GM21737 (cell line): Measurements from ENCODE around the gene GFRAL.

Experiments used
- ATAC-seq: cut with Tn5 transposase; IDR thresholded peaks from one replicate; pipeline ENCODE4 v1.9.1; 2021; ENCODE audit warnings: mild to moderate bottlenecking, moderate library complexity; ENCODE audit not compliant: unreplicated experiment

The GFRAL gene

DNA sequence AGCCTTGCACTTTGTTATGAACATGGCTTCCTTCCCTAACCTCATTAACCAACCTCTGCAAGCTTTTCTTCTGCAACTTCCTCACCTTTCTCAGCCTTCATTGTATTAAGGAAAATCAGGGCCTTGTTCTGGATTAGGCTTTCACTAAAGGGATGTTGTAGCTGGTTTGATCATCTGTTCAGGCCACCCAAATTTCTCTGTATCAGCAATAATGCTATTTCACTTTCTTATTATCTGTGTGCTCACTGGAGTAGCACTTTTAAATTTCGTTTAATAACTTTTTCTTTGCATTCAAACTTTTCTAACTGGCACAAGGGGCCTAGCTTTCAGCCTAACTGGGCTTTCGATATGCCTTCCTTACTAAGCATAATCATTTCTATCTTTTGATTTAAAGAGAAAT lies 96.7 kb downstream of the GFRAL start:
- no peak for ATAC-seq

DNA sequence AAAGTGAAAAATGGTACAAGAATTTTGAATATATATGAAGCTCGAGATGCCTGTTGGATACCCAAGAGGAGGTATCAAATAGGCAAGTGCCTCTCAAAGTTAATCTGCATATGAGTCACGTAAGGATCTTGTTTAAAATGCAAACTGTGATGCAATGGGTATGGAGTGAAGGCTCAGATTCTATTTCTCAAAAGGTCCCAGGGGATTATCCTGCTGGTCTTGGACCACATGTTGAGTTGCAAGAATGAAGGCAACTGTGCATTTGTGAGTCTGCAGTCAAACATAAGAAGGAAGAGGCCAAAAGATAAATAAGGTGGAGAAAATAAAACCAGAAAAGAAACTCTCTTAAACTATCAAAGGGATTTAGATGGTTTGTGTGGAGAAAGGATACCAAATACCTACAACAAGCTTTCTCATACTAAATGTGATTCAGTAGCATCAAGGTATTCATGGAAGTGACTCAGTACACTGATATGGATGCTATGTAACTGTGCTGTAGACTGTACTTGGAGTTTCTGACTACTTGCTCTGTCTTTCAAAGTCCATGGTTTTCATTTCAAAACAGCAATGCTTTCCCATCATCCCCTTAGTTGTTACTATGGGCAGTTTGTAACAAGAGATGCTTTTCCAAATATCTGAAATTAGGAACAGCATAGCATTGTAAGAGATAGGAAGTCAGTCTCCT lies 106.3 kb downstream of the GFRAL start:
- no peak for ATAC-seq

- ATAC-seq: no peak
These were observed 109.9 kb downstream of the GFRAL start for GRCh38 chr6:55437141-55437540.

GRCh38 chr6:55438203-55438602 lies 110.9 kb downstream of the GFRAL start:
- no peak for ATAC-seq

DNA sequence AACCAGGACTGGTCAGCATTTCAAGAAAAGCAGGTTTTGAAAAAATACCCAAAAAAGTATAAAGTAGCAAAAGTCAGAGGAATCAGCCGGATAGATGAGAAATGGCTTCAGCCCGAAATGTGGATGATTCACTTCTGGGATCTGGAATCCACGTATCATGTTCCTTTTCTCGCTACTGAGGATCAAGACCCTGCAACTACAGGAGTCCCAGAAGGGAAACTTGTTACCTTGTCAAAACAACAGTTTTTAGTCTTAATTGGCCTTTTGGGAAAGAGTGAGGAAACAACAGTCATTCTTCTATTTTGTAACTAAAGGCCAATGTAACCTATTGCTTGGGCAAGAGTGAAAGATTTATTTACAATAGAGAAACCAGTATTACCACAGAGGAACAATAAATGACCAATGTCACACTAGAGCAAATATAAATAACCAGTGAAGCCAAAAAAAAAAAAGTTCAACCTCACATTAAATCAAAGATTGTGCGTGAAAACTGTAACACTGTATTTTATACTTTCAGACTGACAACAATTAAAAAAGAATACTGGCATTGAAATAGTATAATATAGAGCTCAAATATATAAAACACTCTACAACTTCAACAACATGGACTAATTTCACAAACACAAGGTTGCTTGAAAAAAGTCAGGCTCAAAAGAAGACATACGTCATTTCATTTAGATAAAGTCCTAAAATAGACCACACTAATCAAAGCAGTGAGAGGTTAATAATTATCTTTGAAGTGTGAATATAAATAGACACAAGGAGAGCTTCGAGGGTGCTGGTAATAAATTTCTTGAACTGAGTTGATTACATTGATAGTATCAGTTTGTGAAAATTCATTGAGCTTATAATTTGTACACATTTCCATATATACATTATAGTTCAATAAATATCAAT lies 116.2 kb downstream of the GFRAL start:
- ATAC-seq: no peak

DNA sequence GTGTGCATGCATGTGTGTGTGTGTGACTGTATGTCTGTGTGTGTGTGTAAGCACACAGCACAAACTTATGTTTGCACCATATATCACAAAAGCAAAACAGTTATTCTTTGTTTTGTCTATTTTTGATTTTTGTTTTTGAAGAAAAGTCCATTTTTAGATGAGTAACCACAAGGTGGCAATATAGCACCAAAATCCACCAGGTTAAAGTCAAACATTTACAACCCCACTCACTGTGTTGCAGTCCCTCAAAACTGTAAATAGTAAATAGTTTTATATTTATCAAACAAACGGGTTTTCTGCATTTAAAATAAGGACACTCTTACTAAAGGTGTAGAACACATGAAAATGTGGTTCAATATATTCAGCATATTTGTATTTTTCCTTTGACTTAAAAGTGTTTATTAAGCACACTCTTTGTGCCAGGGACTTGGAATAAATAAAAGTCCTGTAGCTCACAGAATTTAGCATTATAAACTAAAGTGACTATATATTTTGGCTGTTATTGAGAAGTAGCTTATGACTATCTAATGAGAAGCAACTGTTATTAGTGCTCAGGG lies 118.5 kb downstream of the GFRAL start:
- ATAC-seq: no peak

- ATAC-seq: no peak
These were observed 120.6 kb downstream of the GFRAL start for GRCh38 chr6:55447891-55448290.

GRCh38 chr6:55448451-55448850 lies 121.2 kb downstream of the GFRAL start:
- no peak for ATAC-seq

- ATAC-seq: no peak
These were observed 122.0 kb downstream of the GFRAL start for GRCh38 chr6:55449225-55449624.

GRCh38 chr6:55450005-55450404 lies 122.7 kb downstream of the GFRAL start:
- ATAC-seq: no peak
